ENCODE results near the gene ZCWPW2.

- TF ChIP-seq TP53 (CRISPR knock-in tag; IDR thresholded peaks at IDR 0.05) (no peak), POLR2A (IDR thresholded peaks at IDR 0.05; ENCODE audit: low read length) (no peak), REST (IDR thresholded peaks at IDR 0.05) (no peak), ZFP36 (IDR thresholded peaks at IDR 0.05; ENCODE audit: borderline replicate concordance, partially characterized antibody) (no peak), ESRRA (IDR thresholded peaks at IDR 0.05; ENCODE audit: borderline replicate concordance, low read length) (no peak), CTCF (IDR thresholded peaks at IDR 0.05) (no peak), SMC3 (IDR thresholded peaks at IDR 0.05) (no peak), MAFK (IDR thresholded peaks at IDR 0.05; ENCODE audit: partially characterized antibody) (no peak), NR3C1 (IDR thresholded peaks at IDR 0.05) (no peak)
- TF ChIP-seq, protein P1, sequence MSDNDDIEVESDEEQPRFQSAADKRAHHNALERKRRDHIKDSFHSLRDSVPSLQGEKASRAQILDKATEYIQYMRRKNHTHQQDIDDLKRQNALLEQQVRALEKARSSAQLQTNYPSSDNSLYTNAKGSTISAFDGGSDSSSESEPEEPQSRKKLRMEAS (IDR thresholded peaks at IDR 0.05), result no peak
- TF ChIP-seq, protein P2, sequence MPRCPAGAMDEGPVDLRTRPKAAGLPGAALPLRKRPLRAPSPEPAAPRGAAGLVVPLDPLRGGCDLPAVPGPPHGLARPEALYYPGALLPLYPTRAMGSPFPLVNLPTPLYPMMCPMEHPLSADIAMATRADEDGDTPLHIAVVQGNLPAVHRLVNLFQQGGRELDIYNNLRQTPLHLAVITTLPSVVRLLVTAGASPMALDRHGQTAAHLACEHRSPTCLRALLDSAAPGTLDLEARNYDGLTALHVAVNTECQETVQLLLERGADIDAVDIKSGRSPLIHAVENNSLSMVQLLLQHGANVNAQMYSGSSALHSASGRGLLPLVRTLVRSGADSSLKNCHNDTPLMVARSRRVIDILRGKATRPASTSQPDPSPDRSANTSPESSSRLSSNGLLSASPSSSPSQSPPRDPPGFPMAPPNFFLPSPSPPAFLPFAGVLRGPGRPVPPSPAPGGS (IDR thresholded peaks at IDR 0.05), result no peak
- TF ChIP-seq, protein P3, sequence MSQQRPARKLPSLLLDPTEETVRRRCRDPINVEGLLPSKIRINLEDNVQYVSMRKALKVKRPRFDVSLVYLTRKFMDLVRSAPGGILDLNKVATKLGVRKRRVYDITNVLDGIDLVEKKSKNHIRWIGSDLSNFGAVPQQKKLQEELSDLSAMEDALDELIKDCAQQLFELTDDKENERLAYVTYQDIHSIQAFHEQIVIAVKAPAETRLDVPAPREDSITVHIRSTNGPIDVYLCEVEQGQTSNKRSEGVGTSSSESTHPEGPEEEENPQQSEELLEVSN (IDR thresholded peaks at IDR 0.05; ENCODE audit: borderline replicate concordance, low read depth), result no peak
Measured at GRCh38 chr3:28315711-28316110, 32.8 kb upstream of the ZCWPW2 start.

Data from A549 (cell line).